ENCODE data around the gene KHDC1L.
"Not testable (repeated sequence)": the region's sequence is repeated elsewhere in the genome, so short reads cannot be mapped to it uniquely, and the experiment has no call there.

The KHDC1L gene

GRCh38 chr6:73225396-73225795 lies at the start of gene KHDC1L:
KHDC1L (minus strand) TSS chr6:73225496; CDS start chr6:73225408, 88 bp downstream.
- Mint-ChIP-seq H3K4me3 (no peak within 1 kb of the TSS), H3K4me1 (peaks cover 6% of the 10 kb centered on the region), H3K9me3 (no peaks in the 10 kb centered on the region), H3K27me3 (no peaks in the 10 kb centered on the region), H3K27ac (no peak within 1 kb of the TSS)
- ATAC-seq (no peak), DNase-seq (no peak)

GRCh38 chr6:73269296-73269695 lies 44.0 kb upstream of the KHDC1L start:
- not testable (repeated sequence) for H3K9me3 Mint-ChIP-seq, ATAC-seq
- peaks cover 14% of the 10 kb centered on the region for H3K4me1 Mint-ChIP-seq

GRCh38 chr6:73268896-73269295 lies 43.6 kb upstream of the KHDC1L start:
- DNase-seq, ATAC-seq, H3K27me3 Mint-ChIP-seq, H3K9me3 Mint-ChIP-seq, H3K27ac Mint-ChIP-seq, H3K4me3 Mint-ChIP-seq: not testable (repeated sequence)
- H3K4me1 Mint-ChIP-seq = peaks cover 18% of the 10 kb centered on the region

More at GRCh38 chr6:73269296-73269695, 44.0 kb upstream of the KHDC1L start:
- not testable (repeated sequence) for DNase-seq, H3K4me3 Mint-ChIP-seq, H3K27ac Mint-ChIP-seq, H3K27me3 Mint-ChIP-seq

GRCh38 chr6:73264446-73264845 lies 39.1 kb upstream of the KHDC1L start:
- H3K27me3 Mint-ChIP-seq = no peaks in the 10 kb centered on the region
- H3K4me1 Mint-ChIP-seq = peaks cover 32% of the 10 kb centered on the region
- no peaks in the 10 kb centered on the region for H3K9me3 Mint-ChIP-seq
- no peak for DNase-seq
- no peak for ATAC-seq
- no peak overlapping the region for H3K27ac Mint-ChIP-seq
- H3K4me3 Mint-ChIP-seq = peak overlapping the region; percentile 94 to 96

GRCh38 chr6:73263570-73263909 lies 38.2 kb upstream of the KHDC1L start:
- DNase-seq (no peak), ATAC-seq (peak; percentile 27)
- Mint-ChIP-seq H3K4me1 (peaks cover 32% of the 10 kb centered on the region), H3K9me3 (no peaks in the 10 kb centered on the region), H3K27ac (peak overlapping the region; percentile 46 to 92), H3K27me3 (no peaks in the 10 kb centered on the region), H3K4me3 (peak overlapping the region; percentile 94 to 96)

- Mint-ChIP-seq H3K27ac (peak within 1 kb of the TSS; percentile 98), H3K27me3 (no peaks in the 10 kb centered on the region), H3K4me1 (peaks cover 32% of the 10 kb centered on the region), H3K9me3 (no peaks in the 10 kb centered on the region), H3K4me3 (peak within 1 kb of the TSS; percentile 94 to 96)
- ATAC-seq (peak; percentile 95), DNase-seq (peak; percentile 70 to 71)
Observed at GRCh38 chr6:73262671-73263569, 37.6 kb upstream of the KHDC1L start, which contains the start of gene KHDC1. KHDC1 (minus strand) TSS chr6:73263196; CDS start chr6:73242517, 20,679 bp downstream.

- DNase-seq (no peak), ATAC-seq (no peak)
- Mint-ChIP-seq H3K4me1 (peaks cover 12% of the 10 kb centered on the region), H3K4me3 (no peak overlapping the region), H3K27me3 (no peaks in the 10 kb centered on the region), H3K9me3 (no peaks in the 10 kb centered on the region), H3K27ac (no peak overlapping the region)
Observed at GRCh38 chr6:73258721-73259120, 33.4 kb upstream of the KHDC1L start.

- ATAC-seq, H3K4me3 Mint-ChIP-seq, H3K27me3 Mint-ChIP-seq, H3K4me1 Mint-ChIP-seq, DNase-seq, H3K9me3 Mint-ChIP-seq, H3K27ac Mint-ChIP-seq: not testable (repeated sequence)
Observed at GRCh38 chr6:73254323-73254722, 29.0 kb upstream of the KHDC1L start.

GRCh38 chr6:73252703-73253102 lies 27.4 kb upstream of the KHDC1L start:
- Mint-ChIP-seq H3K27ac (no peak overlapping the region), H3K4me3 (no peak overlapping the region), H3K4me1 (no peaks in the 10 kb centered on the region), H3K9me3 (no peaks in the 10 kb centered on the region), H3K27me3 (peaks cover 8% of the 10 kb centered on the region)
- DNase-seq (no peak), ATAC-seq (no peak)

- peaks cover 8% of the 10 kb centered on the region for H3K27me3 Mint-ChIP-seq
- ATAC-seq = no peak
- DNase-seq = no peak
- no peak overlapping the region for H3K27ac Mint-ChIP-seq
- H3K4me1 Mint-ChIP-seq = no peaks in the 10 kb centered on the region
- H3K9me3 Mint-ChIP-seq = no peaks in the 10 kb centered on the region
- H3K4me3 Mint-ChIP-seq = no peak overlapping the region
Observed at GRCh38 chr6:73250016-73250415, 24.7 kb upstream of the KHDC1L start.

- ATAC-seq (no peak), DNase-seq (no peak)
- Mint-ChIP-seq H3K9me3 (no peaks in the 10 kb centered on the region), H3K27me3 (peaks cover 8% of the 10 kb centered on the region), H3K27ac (no peak overlapping the region), H3K4me1 (no peaks in the 10 kb centered on the region), H3K4me3 (no peak overlapping the region)
Observed at GRCh38 chr6:73248192-73248903, 23.1 kb upstream of the KHDC1L start.

GRCh38 chr6:73242001-73242400 lies 16.7 kb upstream of the KHDC1L start:
- Mint-ChIP-seq H3K27ac (no peak overlapping the region), H3K4me3 (no peak overlapping the region), H3K4me1 (no peaks in the 10 kb centered on the region), H3K27me3 (no peaks in the 10 kb centered on the region), H3K9me3 (no peaks in the 10 kb centered on the region)
- no peak for ATAC-seq
- no peak for DNase-seq

GRCh38 chr6:73240730-73241129 lies 15.4 kb upstream of the KHDC1L start:
- no peaks in the 10 kb centered on the region for H3K9me3 Mint-ChIP-seq
- ATAC-seq (no peak), DNase-seq (no peak)
- H3K4me3 Mint-ChIP-seq = no peak overlapping the region
- no peaks in the 10 kb centered on the region for H3K27me3 Mint-ChIP-seq
- H3K27ac Mint-ChIP-seq = no peak overlapping the region
- no peaks in the 10 kb centered on the region for H3K4me1 Mint-ChIP-seq

- Mint-ChIP-seq H3K27me3 (no peaks in the 10 kb centered on the region), H3K9me3 (no peaks in the 10 kb centered on the region), H3K4me1 (no peaks in the 10 kb centered on the region), H3K27ac (no peak overlapping the region), H3K4me3 (no peak overlapping the region)
- ATAC-seq (no peak), DNase-seq (no peak)
Observed at GRCh38 chr6:73236144-73236750, 11.0 kb upstream of the KHDC1L start.

- DNase-seq (no peak), ATAC-seq (no peak)
- no peaks in the 10 kb centered on the region for H3K9me3 Mint-ChIP-seq
- no peak overlapping the region for H3K27ac Mint-ChIP-seq
- H3K4me3 Mint-ChIP-seq = no peak overlapping the region
- H3K27me3 Mint-ChIP-seq = no peaks in the 10 kb centered on the region
- no peaks in the 10 kb centered on the region for H3K4me1 Mint-ChIP-seq
Observed at GRCh38 chr6:73234733-73235132, 9.4 kb upstream of the KHDC1L start.

- not testable (repeated sequence) for ATAC-seq, H3K4me3 Mint-ChIP-seq, H3K9me3 Mint-ChIP-seq, H3K27me3 Mint-ChIP-seq, DNase-seq, H3K4me1 Mint-ChIP-seq, H3K27ac Mint-ChIP-seq
Observed at GRCh38 chr6:73233971-73234370, 8.7 kb upstream of the KHDC1L start.

Data from stimulated activated naive CD8-positive, alpha-beta T cell treated with anti-CD3 and anti-CD28 coated beads, Interleukin-15, amount 100 ng/mL, for 72 hours (primary cell).